HT1080 (cell line): ENCODE results near the gene ARMC12. TPM values are rescaled to one million over a fixed set of nuclear protein-coding genes. Genes with fewer than 3 reads are reported as not detected.
"Not testable (repeated sequence)": the region's sequence is repeated elsewhere in the genome, so short reads cannot be mapped to it uniquely, and the experiment has no call there.

Source experiments
- DNase-seq: peaks from one replicate; pipeline ENCODE4 v3.0.0-alpha.2; 2015; ENCODE audit warnings: low read depth
- polyA plus RNA-seq, 2 experiments: library from polyadenylated mRNA; depleted of rRNA; stranded (reverse); fragments of >200 nt; gene quantifications; 2 replicates each; pipeline ENCODE4 v1.2.3, GENCODE V29; 2015
- total RNA-seq: library from RNA; depleted of rRNA; stranded (reverse); fragments of >200 nt; shearing (Covaris generic); gene quantifications from 2 replicates; pipeline ENCODE4 v1.2.3, GENCODE V29; 2014; rRNA removed

The ARMC12 gene
- not detected in 2 replicates for total RNA-seq
- polyA plus RNA-seq (2015; cell fraction: cytosol; rRNA removed): 0.07 and 0.10 TPM in 2 replicates
- 0.11 and 0.12 TPM in 2 replicates for polyA plus RNA-seq (2015; cell fraction: nucleus; rRNA removed)

- DNase-seq: no peak
Measured at GRCh38 chr6:35736982-35737412, at the start of gene ARMC12. Gene ARMC12 (plus strand): TSS chr6:35737032. CDS start chr6:35737109, 77 bp downstream.

- DNase-seq: peak; percentile 46
Measured at GRCh38 chr6:35687658-35688604, 48.9 kb upstream of the ARMC12 start.

- DNase-seq: peak; percentile 83
Measured at GRCh38 chr6:35688605-35689322, 48.1 kb upstream of the ARMC12 start, which contains the start of gene FKBP5. Gene FKBP5 (minus strand): TSS chr6:35688915. CDS start chr6:35642824, 46,091 bp downstream.

GRCh38 chr6:35690006-35690405 is 46.8 kb upstream of the ARMC12 start:
- not testable (repeated sequence) for DNase-seq

GRCh38 chr6:35690484-35690883 is 46.3 kb upstream of the ARMC12 start:
- no peak for DNase-seq

GRCh38 chr6:35691027-35691824 is 45.6 kb upstream of the ARMC12 start:
- no peak for DNase-seq

GRCh38 chr6:35694462-35694861 is 42.4 kb upstream of the ARMC12 start:
- peak; percentile 42 for DNase-seq

GRCh38 chr6:35698430-35698829 is 38.4 kb upstream of the ARMC12 start:
- DNase-seq: not testable (repeated sequence)

GRCh38 chr6:35698858-35699257 is 38.0 kb upstream of the ARMC12 start:
- no peak for DNase-seq

- peak; percentile 20 for DNase-seq
Measured at GRCh38 chr6:35703554-35703953, 33.3 kb upstream of the ARMC12 start.

- DNase-seq: no peak
Measured at GRCh38 chr6:35706468-35706867, 30.4 kb upstream of the ARMC12 start.

- no peak for DNase-seq
Measured at GRCh38 chr6:35707714-35708407, 29.0 kb upstream of the ARMC12 start.

- DNase-seq: no peak
Measured at GRCh38 chr6:35708585-35708984, 28.2 kb upstream of the ARMC12 start.

- DNase-seq: no peak
Measured at GRCh38 chr6:35710241-35710847, 26.5 kb upstream of the ARMC12 start.

- DNase-seq: no peak
Measured at GRCh38 chr6:35711731-35712130, 25.1 kb upstream of the ARMC12 start.

- no peak for DNase-seq
Measured at GRCh38 chr6:35713006-35713767, 23.6 kb upstream of the ARMC12 start.

- DNase-seq: no peak
Measured at GRCh38 chr6:35716798-35717197, 20.0 kb upstream of the ARMC12 start.

GRCh38 chr6:35717449-35718374 is 19.1 kb upstream of the ARMC12 start:
- DNase-seq: no peak
